HG03135 (cell line): ENCODE results near the gene SGCA.
A peak's percentile ranks its signal among the peaks of the same experiment; 100 is the strongest.

ENCODE experiments used
- ATAC-seq: cut with Tn5 transposase; IDR thresholded peaks from one replicate; pipeline ENCODE4 v1.9.1; 2021; ENCODE audit warnings: mild to moderate bottlenecking, moderate library complexity; ENCODE audit not compliant: unreplicated experiment

SGCA gene

DNA sequence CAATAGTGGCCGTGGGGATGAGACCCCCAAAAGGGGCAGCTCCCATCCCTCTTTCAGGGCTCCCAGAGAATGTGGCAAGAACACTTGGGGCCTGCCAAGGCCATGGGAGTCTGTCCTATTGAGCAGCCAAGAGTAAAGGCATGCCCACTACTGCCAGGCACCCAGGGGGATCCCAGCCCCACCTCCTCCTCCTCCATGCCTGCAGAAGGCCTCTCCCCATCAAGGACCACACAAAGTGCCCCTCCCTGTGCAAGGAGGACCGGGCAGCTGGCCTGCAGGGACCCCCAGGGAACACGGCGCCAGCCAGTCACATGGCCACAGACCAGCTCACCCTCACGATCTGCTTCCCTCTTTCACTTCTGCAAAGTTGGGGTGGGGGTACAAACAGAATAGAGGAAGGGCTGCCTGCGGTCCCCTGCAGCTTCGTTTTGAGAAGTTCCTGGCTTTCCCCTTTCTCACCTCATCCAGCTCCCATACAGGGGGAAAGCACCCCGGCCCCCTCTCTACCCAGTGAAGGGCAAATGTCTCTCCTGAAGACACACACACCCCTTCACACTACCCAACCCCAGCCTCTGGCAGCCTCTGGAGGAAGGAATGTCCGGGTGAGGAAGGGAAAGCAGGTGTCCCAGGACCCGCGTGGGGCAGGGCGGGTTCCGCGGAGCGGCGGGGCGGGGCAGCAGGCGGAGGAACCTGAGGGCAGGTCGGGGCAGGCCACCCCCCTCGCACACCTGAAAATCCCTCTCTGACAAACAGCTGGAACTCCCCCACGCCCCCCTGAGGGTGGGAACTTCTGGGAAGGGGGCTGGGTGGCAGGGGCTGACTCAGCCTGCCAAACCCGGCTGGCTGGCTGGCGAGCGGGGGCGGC is 17.3 kb upstream of the SGCA start:
- peak; percentile 33 for ATAC-seq

- ATAC-seq, result no peak
Observed at GRCh38 chr17:50149091-50149416, 16.8 kb upstream of the SGCA start.

GRCh38 chr17:50149417-50150353 is 16.1 kb upstream of the SGCA start:
- no peak for ATAC-seq

DNA sequence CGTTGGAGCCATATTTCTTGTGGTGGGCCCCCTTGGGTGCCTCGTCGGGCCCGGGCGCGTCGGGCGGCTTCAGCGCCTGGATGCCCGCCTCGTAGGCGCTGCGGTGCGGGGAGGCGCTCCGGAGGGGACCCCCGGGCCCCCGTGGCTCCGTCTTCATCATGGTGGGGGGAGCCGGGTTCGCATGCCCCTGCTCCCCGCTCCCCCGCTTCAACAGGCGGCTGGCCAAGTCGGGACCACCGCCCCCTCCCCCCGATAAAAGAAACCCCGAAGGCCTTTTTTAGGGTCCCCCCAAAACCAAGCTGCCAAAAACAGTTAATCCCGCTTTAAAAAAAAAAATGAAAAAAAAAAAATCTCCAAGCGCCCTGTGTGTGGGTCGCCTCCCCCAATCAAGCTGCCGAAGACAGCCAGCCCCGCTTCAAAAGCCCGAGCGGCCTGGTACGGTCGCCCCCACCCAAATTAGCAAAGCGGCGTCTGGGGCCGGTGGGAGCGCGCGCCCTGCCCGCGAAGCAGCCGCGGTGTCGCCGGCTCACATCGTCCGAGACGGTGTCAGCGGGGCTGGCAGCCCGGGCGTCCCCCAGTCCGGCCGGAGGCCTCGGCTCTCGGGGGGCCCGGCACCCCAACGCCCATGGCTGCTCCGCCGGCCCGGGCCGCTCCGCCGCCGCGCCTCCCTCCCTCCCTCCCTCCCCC is 15.3 kb upstream of the SGCA start, which contains the start of gene PPP1R9B:
TSS of gene PPP1R9B (minus strand) at position 324 of the 687 bp plus-strand sequence. CDS start at position 160, 164 bp downstream.
- ATAC-seq, result no peak

GRCh38 chr17:50151041-50151936 is 14.5 kb upstream of the SGCA start:
- peak; percentile 44 for ATAC-seq

GRCh38 chr17:50151937-50152547 is 13.8 kb upstream of the SGCA start:
- no peak for ATAC-seq

DNA sequence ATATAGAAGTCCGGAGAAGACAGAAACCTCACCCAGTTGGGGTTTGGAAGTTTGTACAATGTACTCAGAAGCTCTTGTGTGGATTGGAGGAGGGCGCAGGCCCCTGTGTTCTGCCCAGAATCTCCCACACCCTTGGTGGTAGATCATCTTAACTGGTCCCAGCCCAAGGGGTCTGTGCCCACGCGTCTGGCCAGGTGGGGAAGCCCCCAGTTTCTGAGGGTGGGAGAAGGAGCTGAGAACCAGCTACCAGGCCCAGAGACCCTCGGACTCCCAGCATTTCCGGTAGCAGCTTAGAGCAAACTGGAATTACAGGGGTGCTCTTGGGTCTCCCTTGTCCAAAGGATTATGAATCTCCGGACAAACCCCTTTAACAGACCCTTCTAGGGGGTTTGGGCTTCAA is 13.1 kb upstream of the SGCA start:
- no peak for ATAC-seq

DNA sequence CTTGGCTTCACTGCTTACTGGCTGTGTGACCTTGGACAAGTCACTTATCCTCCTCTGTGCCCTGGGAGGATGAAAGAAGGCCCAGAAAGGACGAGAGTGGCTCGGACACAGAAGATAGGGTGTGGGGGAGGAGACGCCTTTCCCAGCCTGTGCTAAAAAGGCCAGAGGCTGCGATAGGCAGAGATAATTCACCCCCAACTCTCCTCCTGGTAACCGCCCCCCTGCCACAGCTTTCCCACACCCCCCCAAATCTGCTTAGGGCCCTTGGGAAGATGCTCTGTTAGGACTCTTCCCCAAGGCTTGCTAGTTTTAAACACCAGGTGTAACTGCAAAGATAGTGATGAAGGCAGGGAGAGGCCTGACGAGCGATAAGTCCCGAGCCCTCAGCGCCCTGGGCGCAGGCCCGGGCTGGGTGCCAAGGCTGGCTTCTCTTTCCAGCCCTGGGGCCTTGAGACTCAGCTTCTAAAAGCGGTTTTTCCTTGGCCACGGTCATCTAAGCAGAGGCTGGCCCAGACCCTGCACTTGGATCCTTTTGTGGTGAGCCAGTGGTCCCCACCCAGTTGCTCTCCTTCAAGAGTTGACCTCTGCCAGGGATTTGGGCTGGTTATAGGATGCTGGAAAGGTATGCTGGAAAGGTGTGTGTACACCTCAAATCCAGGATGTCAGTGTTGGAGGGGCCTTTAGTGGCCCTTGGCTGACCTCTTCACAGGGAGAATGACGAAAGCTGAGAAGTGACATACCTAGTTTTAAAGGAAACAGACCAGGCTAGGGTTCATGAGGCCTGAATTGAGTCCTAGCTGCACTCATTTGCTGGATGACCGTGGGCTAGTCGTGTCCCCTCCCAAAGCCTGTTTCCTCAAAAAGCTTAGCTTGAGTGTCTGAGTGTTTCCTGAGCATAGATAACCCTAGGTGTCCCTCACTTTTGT is 11.9 kb upstream of the SGCA start:
- no peak for ATAC-seq

DNA sequence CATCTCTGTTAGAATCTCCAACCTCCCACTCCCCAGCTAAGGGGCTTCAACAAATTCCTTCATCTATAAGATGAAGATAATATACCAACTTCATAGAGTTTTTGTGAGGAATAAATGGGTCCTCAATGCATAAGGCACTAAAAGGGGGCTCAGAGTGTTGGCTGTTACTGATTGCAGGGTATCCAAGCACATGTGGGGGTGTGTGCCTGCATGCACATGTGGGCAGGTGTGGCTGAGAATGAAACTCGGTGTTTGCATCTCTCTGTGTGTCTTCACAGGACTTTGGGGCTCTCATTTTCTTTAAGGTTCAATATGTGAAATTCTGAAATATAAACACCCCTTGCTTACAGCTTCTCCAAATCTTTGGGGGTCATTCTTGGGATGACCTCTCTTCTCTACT is 11.2 kb upstream of the SGCA start:
- no peak for ATAC-seq

- ATAC-seq, result no peak
Observed at GRCh38 chr17:50155115-50155819, 10.5 kb upstream of the SGCA start.

DNA sequence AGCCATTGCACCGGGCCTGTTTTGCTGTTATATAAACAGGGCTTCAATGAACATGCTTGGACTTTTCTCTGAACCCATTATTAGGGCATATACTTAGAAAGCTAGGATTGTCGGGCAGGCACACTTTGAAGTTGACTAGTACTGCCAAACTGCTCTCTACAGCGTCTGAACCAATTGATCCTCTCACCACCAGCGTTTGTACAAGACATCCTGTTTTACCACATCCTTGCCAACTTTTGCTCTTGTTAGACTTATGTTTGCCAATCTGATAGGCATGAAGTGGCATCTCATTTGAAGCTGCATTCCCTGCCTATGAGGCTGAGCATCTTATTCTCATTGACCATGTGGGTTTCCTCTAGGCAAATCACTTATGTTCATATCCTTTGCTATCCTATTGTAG is 7.9 kb upstream of the SGCA start:
- no peak for ATAC-seq

DNA sequence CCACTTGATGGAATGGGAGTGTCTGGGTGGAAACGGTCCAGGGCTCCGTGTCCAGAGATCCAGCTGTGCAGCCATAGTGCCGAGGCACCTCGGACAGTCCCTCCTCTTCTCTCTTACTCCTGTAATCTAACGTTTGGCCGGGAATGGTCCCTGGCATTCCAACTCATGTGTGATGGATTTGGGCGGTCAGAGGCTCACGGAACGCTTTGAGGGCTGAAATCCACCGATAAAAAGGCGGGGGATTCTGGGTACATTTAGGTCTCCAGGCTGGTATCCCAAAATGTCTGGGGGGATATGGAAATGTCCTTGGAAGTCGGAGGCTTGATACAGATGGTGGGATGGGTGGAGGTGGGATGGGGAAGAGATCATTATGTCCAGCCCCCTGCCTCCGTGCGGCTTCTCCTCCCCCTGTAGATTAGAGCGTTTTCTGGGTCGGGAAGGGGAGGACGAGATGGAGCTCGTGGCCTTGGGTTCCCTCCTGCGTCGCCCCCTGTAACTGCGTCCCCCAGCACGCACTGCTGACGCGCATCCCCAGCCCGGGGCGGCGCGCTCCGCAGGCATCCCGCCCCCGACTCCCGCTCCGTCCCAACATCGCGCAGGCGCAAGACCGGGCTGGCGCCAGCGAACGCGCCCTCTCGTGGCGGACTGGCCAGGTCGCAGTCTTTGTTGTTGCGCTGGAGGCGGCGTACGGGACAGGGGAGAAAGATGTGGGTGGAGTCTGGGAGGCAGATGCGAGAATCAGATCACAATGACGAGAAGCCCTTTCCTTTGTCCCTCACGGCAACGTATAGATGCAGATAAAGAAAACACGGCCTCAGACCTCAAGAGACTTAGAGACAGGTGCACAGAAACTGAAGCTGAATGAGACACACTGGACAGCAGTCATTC is 4.5 kb upstream of the SGCA start:
- peak; percentile 76 for ATAC-seq

GRCh38 chr17:50161911-50162288 is 3.9 kb upstream of the SGCA start:
- no peak for ATAC-seq

- ATAC-seq, result no peak
Observed at GRCh38 chr17:50162466-50163254, 3.1 kb upstream of the SGCA start.

- ATAC-seq, result no peak
Observed at GRCh38 chr17:50163843-50164696, 1.7 kb upstream of the SGCA start.

- no peak for ATAC-seq
Observed at GRCh38 chr17:50164697-50164988, 1.2 kb upstream of the SGCA start.
